Measurements from ENCODE around the gene TMEM45A. TPM values are rescaled to one million over a fixed set of nuclear protein-coding genes. Genes with fewer than 3 reads are reported as not detected.
A peak's percentile ranks its signal among the peaks of the same experiment; 100 is the strongest.

The TMEM45A gene
- total RNA-seq, 2 donors from 2014 or later: 5.8 to 7.8 TPM

GRCh38 chr3:100600181-100601042 is 108.0 kb downstream of the TMEM45A start:
- no peak for TF ChIP-seq CTCF (conservative IDR thresholded peaks at IDR 0.05)
- no peak overlapping the region for H3K27ac ChIP-seq (ENCODE audit: low read depth, low read length)
- peaks cover 30% of the 10 kb centered on the region for H3K9me3 ChIP-seq (ENCODE audit: control insufficient read depth, low read length)
- Mint-ChIP-seq H3K36me3 (ENCODE audit: low read depth) (peaks cover 18% of the 10 kb centered on the region), H3K4me3 (no peak overlapping the region), H3K27ac (peak overlapping the region; percentile 94), H3K9me3 (peaks cover 43% of the 10 kb centered on the region), H3K4me1 (peaks cover 39% of the 10 kb centered on the region), H3K27me3 (ENCODE audit: insufficient read depth) (no peaks in the 10 kb centered on the region)
- peak overlapping the region; percentile 1 for H3K4me3 ChIP-seq (ENCODE audit: low read length)
- no peaks in the 10 kb centered on the region for H3K36me3 ChIP-seq (ENCODE audit: control insufficient read depth, insufficient read depth, low read length)
- peaks cover 6% of the 10 kb centered on the region for H3K4me1 ChIP-seq (ENCODE audit: control insufficient read depth, insufficient read depth, low read length)
- no peaks in the 10 kb centered on the region for H3K27me3 ChIP-seq (ENCODE audit: control insufficient read depth, insufficient read depth, low read length, poor library complexity, severe bottlenecking)
- WGBS, 2 experiments (ENCODE audit: insufficient coverage in 1 of 2, insufficient read length in 1 of 2): 79 to 84% methylated on average over 6 to 11 of the region's 11 CpGs
- DNase-seq: no peak
- no peak overlapping the region for H3K9ac ChIP-seq (ENCODE audit: extremely low read depth, low read length, poor library complexity, severe bottlenecking)

DNA sequence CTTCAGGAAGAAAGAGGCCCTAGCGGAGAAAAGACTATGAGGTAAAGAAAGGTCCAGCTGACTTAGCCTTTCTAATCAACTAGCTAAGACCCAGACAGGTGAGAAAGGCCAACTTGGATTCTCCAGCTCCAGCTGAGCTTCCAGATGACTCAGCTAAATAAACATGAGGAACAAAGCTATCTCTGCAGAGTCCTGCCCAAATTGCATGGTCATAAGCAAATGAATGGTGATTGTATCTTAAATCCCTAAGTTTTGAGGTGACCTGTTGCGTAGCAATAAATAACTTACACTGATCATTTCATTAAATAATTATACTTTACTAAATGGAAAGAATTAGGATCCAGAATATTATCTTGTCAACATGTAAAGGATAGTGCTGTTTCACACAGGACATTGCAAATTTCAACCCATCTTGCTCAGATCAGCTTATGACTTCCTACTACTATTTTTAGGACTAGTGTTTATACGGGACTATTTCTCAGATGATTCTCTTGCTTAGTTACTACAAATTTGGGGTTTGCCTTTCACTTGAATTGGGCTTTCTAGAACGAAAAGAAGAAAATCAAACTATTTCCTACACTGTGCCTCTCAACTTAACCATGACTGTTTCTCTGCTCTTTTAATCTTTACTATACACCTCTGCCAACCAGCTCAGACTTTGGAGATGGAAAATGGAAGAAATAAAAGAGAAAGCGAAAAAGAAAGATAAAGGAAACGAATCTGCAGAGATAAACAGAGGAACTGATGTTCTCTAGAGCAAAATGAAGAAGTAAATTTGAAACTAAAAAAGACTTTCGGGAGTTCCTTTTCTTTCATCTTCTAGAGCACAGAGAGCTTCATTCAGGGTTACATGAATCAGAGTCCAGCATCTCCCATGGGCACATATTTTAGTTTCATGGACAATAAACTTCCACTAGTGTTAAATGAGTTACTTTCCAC is 110.4 kb downstream of the TMEM45A start:
- no peaks in the 10 kb centered on the region for H3K27me3 ChIP-seq (ENCODE audit: control insufficient read depth, insufficient read depth, low read length, poor library complexity, severe bottlenecking)
- TF ChIP-seq CTCF (conservative IDR thresholded peaks at IDR 0.05): no peak
- H3K9me3 ChIP-seq (ENCODE audit: control insufficient read depth, low read length): peaks cover 39% of the 10 kb centered on the region
- no peaks in the 10 kb centered on the region for H3K36me3 ChIP-seq (ENCODE audit: control insufficient read depth, insufficient read depth, low read length)
- H3K9ac ChIP-seq (ENCODE audit: extremely low read depth, low read length, poor library complexity, severe bottlenecking): peak overlapping the region; percentile 91
- peak overlapping the region; percentile 88 for H3K27ac ChIP-seq (ENCODE audit: low read depth, low read length)
- H3K4me3 Mint-ChIP-seq: peak overlapping the region; percentile 19
- peaks cover 35% of the 10 kb centered on the region for H3K4me1 Mint-ChIP-seq
- peaks cover 48% of the 10 kb centered on the region for H3K9me3 Mint-ChIP-seq
- peaks cover 6% of the 10 kb centered on the region for H3K4me1 ChIP-seq (ENCODE audit: control insufficient read depth, insufficient read depth, low read length)
- peak overlapping the region; percentile 94 for H3K27ac Mint-ChIP-seq
- DNase-seq: peak; percentile 76
- H3K4me3 ChIP-seq (ENCODE audit: low read length): peak overlapping the region; percentile 38
- H3K36me3 Mint-ChIP-seq (ENCODE audit: low read depth): peaks cover 18% of the 10 kb centered on the region
- WGBS, 2 experiments (ENCODE audit: insufficient coverage in 1 of 2, insufficient read length in 1 of 2): 34 to 53% methylated on average over 5 to 6 of the region's 7 CpGs
- H3K27me3 Mint-ChIP-seq (ENCODE audit: insufficient read depth): no peaks in the 10 kb centered on the region

DNA sequence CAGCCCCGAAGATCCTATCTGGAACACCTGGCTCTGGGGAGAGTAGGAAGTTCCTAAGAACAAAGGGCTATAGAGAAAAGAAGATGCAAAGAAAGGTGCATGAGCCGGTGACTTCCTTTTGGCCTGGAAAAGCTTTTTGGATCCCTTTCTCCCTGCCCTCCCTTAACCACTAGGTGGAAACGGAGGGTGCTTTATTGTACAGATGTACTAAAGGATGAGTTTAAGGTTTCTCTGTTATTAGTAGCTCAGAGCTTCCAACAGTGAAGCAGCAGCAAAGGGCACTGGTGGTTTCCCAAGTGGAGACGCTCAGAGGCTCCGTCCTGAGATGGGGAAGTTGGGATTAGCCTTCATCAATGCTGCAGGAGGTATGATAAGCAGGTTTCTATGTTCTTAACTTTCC is 111.0 kb downstream of the TMEM45A start:
- DNase-seq: peak; percentile 65
- WGBS, 2 experiments (ENCODE audit: insufficient coverage in 1 of 2, insufficient read length in 1 of 2): 50 to 51% methylated on average over 1 to 5 of the region's 5 CpGs
- peaks cover 34% of the 10 kb centered on the region for H3K4me1 Mint-ChIP-seq
- Histone ChIP-seq H3K4me3 (ENCODE audit: low read length) (peak overlapping the region; percentile 52), H3K4me1 (ENCODE audit: control insufficient read depth, insufficient read depth, low read length) (peaks cover 6% of the 10 kb centered on the region), H3K9me3 (ENCODE audit: control insufficient read depth, low read length) (peaks cover 36% of the 10 kb centered on the region), H3K36me3 (ENCODE audit: control insufficient read depth, insufficient read depth, low read length) (no peaks in the 10 kb centered on the region), H3K9ac (ENCODE audit: extremely low read depth, low read length, poor library complexity, severe bottlenecking) (peak overlapping the region; percentile 24), H3K27ac (ENCODE audit: low read depth, low read length) (no peak overlapping the region), H3K27me3 (ENCODE audit: control insufficient read depth, insufficient read depth, low read length, poor library complexity, severe bottlenecking) (no peaks in the 10 kb centered on the region)
- H3K27ac Mint-ChIP-seq: peak overlapping the region; percentile 94
- peak overlapping the region; percentile 19 for H3K4me3 Mint-ChIP-seq
- H3K9me3 Mint-ChIP-seq: peaks cover 41% of the 10 kb centered on the region
- H3K36me3 Mint-ChIP-seq (ENCODE audit: low read depth): peaks cover 18% of the 10 kb centered on the region
- peak; percentile 74 for TF ChIP-seq CTCF (conservative IDR thresholded peaks at IDR 0.05)
- no peaks in the 10 kb centered on the region for H3K27me3 Mint-ChIP-seq (ENCODE audit: insufficient read depth)

Data from endodermal cell (in vitro differentiated cells).